Liver (tissue), 3 donors: ENCODE results near the gene KLHL40.

Source experiments
- EGR1 ChIP-seq, 2 donors: IDR thresholded peaks; 2 replicates each; pipeline ENCODE4 v1.6.1; 2016 to 2018; ENCODE audit warnings: antibody characterized with exemption in 2 of 2, low read depth in 2 of 2
- FOXA1 ChIP-seq: IDR thresholded peaks from 2 replicates; pipeline ENCODE4 v1.6.1; 2016; ENCODE audit warnings: antibody characterized with exemption
- GABPA ChIP-seq, 2 donors: IDR thresholded peaks in 1 of 2; conservative IDR thresholded peaks in 1 of 2; 2 replicates each; pipeline ENCODE4 v1.6.1; 2016; ENCODE audit warnings: antibody characterized with exemption in 2 of 2, mild to moderate bottlenecking in 1 of 2, moderate library complexity in 1 of 2
- SP1 ChIP-seq: IDR thresholded peaks from 2 replicates; pipeline ENCODE4 v1.6.1; 2018; ENCODE audit warnings: antibody characterized with exemption, mild to moderate bottlenecking
- YY1 ChIP-seq: IDR thresholded peaks from 2 replicates; pipeline ENCODE4 v1.6.1; 2016; ENCODE audit warnings: antibody characterized with exemption, mild to moderate bottlenecking
- TF ChIP-seq, protein P1 (sequence below): fragments of 150-350 bp; IDR thresholded peaks from 2 replicates; pipeline ENCODE4 v1.5.1; 2017; ENCODE audit warnings: improper control_type of control experiment, low read depth, low read length; ENCODE audit not compliant: missing input control
- TF ChIP-seq, protein P2 (sequence below): IDR thresholded peaks from 2 replicates; pipeline ENCODE4 v1.6.1; 2016; ENCODE audit warnings: antibody characterized with exemption, mild to moderate bottlenecking
- TF ChIP-seq, protein P3 (sequence below): IDR thresholded peaks from 2 replicates; pipeline ENCODE4 v1.6.1; 2016; ENCODE audit warnings: antibody characterized with exemption
- donor health status: healthy.
- donor health status: healthy.

DNA sequence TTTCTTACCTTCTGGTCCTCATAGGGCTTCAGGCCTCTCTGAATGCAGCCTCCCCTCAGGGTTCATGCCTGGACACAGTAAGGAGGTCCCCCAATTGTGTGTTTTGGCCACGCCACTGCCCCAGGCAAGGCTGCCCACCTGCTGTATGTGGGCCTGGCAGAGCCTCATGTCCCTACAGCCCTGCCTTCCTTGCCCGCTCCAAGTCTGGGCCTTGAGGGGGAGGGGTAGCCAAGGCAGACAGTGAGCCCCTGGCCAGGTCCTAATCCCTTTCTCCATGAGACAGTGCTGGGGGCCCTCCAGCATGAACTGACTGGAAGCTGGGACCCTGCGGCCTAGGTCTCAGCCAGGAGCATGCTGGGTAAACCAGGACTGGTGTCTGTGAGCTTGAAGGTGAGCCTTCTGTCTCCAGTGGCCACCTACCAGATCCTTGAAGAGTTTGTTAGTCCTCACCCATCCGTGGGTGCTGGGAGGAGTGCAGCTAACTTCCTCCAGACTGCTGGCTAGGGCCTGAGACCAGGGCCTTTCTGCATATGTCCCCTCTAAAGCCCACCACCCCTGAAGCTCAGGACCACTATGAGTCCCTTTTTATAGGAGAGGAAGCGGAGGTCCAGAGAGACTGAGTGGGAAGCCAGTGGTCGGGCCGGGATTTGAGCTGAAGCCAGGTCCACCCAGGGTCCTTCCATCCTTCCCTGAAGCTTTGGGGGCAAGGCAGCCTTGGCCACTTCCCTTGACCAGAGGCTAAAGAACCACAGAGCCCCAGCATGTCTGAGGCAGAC is 23.1 kb upstream of the KLHL40 start:
- TF ChIP-seq, protein P1, sequence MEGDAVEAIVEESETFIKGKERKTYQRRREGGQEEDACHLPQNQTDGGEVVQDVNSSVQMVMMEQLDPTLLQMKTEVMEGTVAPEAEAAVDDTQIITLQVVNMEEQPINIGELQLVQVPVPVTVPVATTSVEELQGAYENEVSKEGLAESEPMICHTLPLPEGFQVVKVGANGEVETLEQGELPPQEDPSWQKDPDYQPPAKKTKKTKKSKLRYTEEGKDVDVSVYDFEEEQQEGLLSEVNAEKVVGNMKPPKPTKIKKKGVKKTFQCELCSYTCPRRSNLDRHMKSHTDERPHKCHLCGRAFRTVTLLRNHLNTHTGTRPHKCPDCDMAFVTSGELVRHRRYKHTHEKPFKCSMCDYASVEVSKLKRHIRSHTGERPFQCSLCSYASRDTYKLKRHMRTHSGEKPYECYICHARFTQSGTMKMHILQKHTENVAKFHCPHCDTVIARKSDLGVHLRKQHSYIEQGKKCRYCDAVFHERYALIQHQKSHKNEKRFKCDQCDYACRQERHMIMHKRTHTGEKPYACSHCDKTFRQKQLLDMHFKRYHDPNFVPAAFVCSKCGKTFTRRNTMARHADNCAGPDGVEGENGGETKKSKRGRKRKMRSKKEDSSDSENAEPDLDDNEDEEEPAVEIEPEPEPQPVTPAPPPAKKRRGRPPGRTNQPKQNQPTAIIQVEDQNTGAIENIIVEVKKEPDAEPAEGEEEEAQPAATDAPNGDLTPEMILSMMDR: no peak
- TF ChIP-seq YY1: no peak
- TF ChIP-seq EGR1 (IDR thresholded peaks at IDR 0.05; ENCODE audit: low read depth in 2 of 2): no peak
- TF ChIP-seq, protein P2, sequence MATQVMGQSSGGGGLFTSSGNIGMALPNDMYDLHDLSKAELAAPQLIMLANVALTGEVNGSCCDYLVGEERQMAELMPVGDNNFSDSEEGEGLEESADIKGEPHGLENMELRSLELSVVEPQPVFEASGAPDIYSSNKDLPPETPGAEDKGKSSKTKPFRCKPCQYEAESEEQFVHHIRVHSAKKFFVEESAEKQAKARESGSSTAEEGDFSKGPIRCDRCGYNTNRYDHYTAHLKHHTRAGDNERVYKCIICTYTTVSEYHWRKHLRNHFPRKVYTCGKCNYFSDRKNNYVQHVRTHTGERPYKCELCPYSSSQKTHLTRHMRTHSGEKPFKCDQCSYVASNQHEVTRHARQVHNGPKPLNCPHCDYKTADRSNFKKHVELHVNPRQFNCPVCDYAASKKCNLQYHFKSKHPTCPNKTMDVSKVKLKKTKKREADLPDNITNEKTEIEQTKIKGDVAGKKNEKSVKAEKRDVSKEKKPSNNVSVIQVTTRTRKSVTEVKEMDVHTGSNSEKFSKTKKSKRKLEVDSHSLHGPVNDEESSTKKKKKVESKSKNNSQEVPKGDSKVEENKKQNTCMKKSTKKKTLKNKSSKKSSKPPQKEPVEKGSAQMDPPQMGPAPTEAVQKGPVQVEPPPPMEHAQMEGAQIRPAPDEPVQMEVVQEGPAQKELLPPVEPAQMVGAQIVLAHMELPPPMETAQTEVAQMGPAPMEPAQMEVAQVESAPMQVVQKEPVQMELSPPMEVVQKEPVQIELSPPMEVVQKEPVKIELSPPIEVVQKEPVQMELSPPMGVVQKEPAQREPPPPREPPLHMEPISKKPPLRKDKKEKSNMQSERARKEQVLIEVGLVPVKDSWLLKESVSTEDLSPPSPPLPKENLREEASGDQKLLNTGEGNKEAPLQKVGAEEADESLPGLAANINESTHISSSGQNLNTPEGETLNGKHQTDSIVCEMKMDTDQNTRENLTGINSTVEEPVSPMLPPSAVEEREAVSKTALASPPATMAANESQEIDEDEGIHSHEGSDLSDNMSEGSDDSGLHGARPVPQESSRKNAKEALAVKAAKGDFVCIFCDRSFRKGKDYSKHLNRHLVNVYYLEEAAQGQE: no peak
- TF ChIP-seq FOXA1: no peak
- TF ChIP-seq, protein P3, sequence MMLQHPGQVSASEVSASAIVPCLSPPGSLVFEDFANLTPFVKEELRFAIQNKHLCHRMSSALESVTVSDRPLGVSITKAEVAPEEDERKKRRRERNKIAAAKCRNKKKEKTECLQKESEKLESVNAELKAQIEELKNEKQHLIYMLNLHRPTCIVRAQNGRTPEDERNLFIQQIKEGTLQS: no peak
- TF ChIP-seq SP1: no peak
- no peak for TF ChIP-seq GABPA (IDR thresholded peaks at IDR 0.05 in 1 of 2, conservative IDR thresholded peaks at IDR 0.05 in 1 of 2)
